Embryonic facial prominence (tissue), 1 donor: Measurements from ENCODE around the gene HAO2.
"Not testable (repeated sequence)": the region's sequence is repeated elsewhere in the genome, so short reads cannot be mapped to it uniquely, and the experiment has no call there.

ENCODE experiments used
- DNase-seq: peaks from one replicate; pipeline ENCODE4 v3.0.0-alpha.2; 2016; ENCODE audit errors: extremely low spot score

Gene HAO2

DNA sequence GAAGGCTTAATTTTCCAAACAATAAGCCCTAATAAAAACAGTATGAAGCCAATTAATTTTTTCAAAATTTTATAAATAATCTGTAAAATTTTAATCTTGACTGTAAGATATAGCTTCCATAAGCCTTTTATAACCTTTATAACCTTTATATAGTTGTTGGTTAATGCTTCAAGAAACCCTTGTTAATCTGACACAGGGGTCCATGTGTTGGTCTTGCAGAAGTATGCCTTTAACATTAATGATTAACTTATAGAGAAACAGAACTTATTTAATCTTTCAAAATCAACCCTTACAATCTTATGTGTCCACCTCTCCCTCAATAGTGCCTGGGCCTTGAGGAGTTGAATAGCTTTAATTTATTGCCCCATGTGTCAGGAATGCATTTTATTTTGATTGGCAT, 23.2 kb upstream of the HAO2 start:
- no peak for DNase-seq

GRCh38 chr1:119347858-119348257, 20.7 kb upstream of the HAO2 start:
- no peak for DNase-seq

DNA sequence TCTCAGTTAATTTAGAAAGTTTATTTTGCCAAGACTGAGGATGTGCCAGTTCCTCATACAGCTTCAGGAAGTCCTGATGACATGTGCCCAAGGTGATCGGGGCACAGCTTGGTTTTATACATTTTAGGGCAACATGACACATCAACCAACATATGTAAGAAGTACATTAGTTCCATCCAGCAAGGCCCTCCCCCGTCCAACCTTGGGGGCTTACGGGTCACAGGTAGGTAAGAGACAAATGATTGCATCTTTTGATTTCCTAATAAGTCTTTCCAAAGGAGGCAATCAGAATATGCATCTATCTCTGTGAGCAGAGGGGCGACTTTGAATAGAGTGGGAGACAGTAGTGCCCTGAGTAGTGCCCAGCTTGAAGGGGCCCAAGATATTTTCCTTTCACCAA, 19.6 kb upstream of the HAO2 start:
- DNase-seq: no peak

DNA sequence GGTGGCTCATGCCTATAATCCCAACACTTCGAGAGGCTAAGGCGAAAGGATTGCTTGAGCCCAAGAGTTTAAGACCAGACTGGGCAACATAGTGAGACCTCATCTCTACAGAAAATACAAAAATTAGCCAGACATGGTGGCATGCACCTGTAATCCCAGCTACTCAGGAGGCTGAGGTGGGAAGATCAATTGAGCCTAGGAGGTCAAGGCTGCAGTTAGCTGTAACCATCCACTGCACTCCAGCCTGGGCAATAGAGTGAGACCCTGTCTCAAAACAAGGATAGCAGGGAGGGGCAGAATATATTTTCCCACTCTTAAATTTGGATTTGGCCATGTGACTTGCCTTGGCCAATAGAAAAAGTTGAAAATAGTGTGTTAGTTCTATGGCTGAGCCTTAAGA, 17.7 kb upstream of the HAO2 start:
- DNase-seq: not testable (repeated sequence)

DNA sequence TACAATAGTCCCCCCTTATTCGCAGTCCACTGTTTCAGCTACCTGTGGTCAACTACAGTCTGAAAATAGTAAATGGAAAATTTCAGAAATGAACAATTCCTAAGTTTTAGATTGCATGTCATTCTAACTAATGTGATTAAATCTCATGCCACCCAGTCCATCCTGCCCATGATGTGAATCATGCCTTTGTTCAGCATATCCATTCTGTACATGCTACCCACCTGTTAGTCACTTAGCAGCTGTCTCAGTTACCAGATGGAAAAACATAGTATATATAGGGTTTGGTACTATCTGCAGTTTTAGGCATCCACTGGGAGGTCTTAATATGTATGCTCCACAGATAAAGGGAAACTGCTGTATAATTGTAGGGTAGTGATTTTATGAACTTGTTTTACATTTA, 16.6 kb upstream of the HAO2 start:
- DNase-seq: no peak

- DNase-seq: peak; percentile 44
Observed at GRCh38 chr1:119353836-119354235, 14.7 kb upstream of the HAO2 start.

DNA sequence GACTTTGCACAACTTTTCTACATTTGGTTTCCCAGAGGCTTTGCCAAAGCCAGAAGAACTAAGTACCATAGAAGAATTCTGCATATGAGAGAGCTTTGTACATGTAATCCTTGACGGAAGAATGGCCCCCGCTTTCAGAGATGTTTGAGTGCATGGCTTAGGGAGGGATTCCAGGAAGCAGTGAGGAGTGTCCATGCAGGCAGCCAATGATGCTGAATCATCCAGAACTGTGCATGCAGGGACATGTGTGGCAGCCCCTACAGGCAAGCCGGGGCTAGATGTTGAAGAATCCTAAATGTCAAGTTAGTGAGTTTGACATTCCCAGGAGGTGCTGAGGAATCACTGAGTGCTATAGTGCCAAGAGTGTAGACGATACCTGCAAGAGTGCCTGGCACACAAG, 9.9 kb upstream of the HAO2 start:
- DNase-seq: no peak

GRCh38 chr1:119359730-119360129, 8.9 kb upstream of the HAO2 start:
- DNase-seq: no peak

DNA sequence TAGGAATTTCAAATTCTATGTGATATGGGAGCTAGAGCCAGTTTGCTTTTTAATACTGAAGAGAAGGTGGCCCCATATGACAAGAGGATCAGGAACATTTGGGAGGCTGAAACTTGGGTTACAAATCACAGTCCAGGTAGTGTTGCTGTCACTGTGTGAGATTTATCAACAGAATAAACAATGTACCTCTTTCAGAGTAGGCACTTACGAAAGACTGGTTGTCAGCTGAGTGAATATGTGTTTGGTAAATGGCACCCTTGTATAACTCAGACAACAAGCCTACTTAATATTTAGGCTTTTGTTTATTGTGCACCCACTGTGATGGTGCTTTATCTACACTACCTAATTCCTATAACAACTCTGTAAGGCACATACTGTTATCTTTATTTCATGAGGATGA, 7.4 kb upstream of the HAO2 start:
- no peak for DNase-seq

DNA sequence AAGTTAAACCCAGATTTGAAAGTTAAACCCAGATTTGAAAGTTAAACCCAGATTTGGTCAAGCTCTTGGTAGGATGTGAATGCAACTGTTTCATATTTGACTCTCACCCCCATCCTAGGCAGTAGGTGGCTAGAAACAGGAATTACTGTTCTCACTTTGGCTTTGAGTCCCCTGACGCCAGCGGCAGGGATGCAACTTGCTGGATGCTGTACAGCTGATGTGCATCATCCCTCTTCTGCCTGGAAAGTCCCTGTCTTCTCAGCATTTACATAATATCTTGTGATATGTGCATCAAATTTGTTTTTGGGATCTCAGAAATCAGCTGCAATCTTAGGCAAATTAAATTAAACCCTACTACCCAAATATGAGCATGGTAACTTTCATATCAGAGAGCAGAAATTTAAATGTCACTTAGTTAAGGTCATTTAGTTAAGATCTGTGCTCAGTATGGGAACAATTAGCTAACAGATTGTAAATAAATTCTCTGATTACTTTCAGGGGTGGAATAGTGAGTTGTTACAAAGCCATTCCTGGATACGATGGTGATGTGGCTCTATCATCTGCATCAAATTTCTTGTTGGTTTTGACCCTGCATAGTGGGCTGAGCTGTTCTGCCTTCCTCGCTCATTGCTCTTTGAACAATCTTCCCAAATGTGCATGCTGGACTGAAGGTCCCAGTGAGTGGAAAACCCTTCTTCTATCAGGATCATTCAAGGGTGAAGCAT, 6.8 kb upstream of the HAO2 start:
- no peak for DNase-seq

DNA sequence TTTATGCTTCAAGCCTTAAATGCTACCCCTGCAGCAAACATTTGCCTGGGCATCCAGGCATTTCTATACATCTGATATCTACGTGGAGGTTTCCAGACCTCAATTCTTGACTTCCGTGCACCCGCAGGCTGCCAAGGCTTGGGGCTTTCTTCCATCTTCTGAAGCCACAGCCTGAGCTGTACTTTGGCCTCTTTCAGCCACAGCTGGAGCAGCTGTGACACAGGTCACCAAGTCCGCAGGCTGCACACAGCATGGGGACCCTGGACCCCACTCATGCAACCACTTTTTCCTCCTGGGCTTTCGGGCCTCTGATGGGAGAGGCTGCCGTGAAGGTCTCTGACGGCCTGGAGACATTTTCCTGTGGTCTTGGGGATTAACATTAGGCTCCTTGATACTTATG, 5.4 kb upstream of the HAO2 start:
- DNase-seq: no peak

- DNase-seq: no peak
Observed at GRCh38 chr1:119364640-119365039, 3.9 kb upstream of the HAO2 start.

- no peak for DNase-seq
Observed at GRCh38 chr1:119366424-119366823, 2.2 kb upstream of the HAO2 start.

GRCh38 chr1:119367432-119368124, 1.0 kb upstream of the HAO2 start:
- DNase-seq: peak; percentile 29

- DNase-seq: no peak
Observed at GRCh38 chr1:119370748-119371147, 2.2 kb downstream of the HAO2 start.

DNA sequence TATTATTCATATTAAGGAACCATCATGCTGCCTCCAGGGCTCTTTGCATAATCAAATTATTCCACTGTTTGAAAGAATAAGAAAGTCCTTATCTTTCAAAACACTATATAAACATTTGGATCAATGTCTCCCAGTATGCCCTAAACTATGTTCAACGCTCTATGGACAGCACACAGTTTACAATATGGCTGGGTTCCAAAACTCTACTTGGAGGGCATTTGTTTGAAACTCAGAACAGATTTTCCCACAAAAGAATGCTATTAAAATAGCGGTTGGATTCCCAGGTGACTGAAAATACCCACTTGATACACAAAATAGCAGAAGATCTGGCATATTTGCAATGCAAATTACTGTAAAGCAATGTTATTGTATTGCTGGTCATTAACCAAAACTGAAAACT, 3.2 kb downstream of the HAO2 start:
- no peak for DNase-seq

DNA sequence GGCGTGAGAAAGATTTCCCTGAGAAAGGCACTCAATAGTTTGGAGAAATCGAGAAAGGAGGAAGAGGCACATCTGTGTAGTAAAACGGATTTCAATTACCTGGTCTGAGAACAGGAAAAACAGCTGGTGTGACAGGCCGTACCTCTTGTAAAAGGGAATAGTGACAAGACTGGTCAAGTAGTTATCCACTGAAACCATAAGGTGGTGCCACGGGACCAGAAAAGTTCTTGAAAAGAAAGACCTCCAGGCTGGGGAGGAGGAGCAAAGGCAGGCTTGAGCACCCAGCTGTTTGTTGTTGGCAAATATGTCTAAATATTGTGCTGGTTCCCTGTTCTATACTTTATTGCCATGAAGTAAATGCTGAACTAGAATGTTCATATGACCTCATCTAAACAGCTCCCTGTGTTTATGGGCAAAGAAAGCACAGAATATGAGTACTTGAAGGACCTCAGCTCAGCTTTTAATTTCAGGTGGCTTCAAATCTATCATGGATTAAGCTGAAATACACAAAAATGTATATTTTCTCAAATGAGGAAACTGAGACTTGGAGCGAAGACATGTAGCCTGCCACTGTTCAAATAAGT, 4.0 kb downstream of the HAO2 start:
- peak; percentile 41 for DNase-seq

DNA sequence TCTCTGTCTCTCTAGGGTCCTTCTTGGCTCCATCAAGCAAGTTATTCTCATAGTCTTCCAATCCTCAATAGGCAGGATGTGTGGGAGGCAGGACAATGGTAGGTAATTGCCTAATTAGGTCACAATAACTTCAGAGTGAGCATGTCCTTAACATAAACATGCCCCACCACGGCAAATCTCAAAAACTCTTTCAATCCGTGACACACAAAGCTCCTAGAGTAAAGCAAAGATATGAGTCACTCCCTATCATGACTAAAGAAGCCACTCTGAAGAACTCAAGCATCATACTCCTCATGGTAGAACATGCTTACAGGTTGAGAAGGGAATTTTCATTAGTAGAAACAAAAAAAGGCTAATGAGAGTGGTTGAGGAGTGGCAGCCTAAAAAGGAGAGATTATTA, 4.9 kb downstream of the HAO2 start:
- DNase-seq: no peak

GRCh38 chr1:119374208-119374874, 5.8 kb downstream of the HAO2 start:
- no peak for DNase-seq

GRCh38 chr1:119375366-119375765, 6.8 kb downstream of the HAO2 start:
- DNase-seq: no peak

DNA sequence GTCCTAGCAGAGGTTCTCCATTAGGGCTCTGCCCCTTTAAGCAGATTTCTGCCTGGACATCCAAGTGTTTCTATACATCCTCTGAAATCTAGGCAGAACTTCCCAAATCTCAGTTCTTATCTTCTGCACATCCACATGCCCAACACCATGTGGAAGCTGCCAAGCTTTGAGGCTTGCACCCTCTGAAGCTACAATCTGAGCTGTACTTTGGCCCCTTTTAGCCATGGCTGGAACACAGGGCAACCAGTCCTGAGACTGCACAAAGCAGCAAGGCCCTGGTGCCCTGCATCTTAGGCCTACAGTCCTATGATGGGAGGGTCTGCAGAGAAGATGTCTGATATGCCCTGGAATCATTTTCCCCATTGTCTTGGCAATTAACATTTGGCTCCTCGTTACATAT, 8.0 kb downstream of the HAO2 start:
- DNase-seq: no peak

DNA sequence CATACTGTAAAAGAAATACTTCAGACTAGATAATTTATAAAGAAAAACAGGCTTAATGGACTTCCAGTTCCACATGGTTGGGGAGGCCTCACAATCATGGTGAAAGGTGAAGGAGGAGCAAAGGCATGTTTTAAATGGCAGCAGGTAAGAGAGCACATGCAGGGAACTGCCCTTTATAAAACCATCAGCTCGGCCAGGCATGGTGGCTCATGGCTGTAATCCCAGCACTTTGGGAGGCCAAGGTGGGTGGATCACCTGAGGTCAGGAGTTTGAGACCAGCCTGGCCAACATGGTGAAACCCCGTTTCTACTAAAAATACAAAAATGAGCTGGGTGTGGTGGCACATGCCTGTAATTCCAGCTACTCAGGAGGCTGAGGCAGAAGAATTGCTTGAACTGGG, 9.0 kb downstream of the HAO2 start:
- DNase-seq: not testable (repeated sequence)

DNA sequence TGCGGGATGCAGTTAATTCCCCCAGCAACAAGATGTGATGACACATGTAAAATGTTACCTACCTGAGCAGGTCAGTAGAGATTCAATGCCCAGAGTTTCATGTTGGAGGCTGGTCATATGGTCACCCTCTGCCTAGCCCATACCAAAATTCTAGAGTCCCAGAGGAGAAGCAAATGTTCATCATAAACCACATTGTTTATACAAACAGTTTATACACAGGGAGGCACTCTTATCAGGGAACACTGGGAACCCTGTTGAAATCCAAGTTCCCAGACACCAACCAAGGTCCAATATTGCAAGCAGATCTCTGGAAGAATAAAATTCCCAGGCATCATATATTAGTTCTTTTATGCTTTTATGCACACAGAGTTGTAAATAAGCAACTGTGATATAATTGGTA, 10.5 kb downstream of the HAO2 start:
- DNase-seq: no peak
